ENCODE results near the gene ABHD4. TPM values are rescaled to one million over a fixed set of nuclear protein-coding genes. Genes with fewer than 3 reads are reported as not detected.

Gene ABHD4
- 10 to 100 TPM; 25.3 to 40.1 TPM for total RNA-seq

GRCh38 chr14:22598099-22598895 lies at the start of gene ABHD4:
Gene ABHD4 (plus strand): TSS chr14:22598300. CDS start chr14:22598307, 7 bp downstream.
- H3K27ac ChIP-seq = peak within 1 kb of the TSS; percentile 82 to 91
- H3K9me3 ChIP-seq = no peaks in the 10 kb centered on the region
- peaks cover 19% of the 10 kb centered on the region for H3K36me3 ChIP-seq
- no peaks in the 10 kb centered on the region for H3K27me3 ChIP-seq (replicated peaks; ENCODE audit: insufficient read depth)
- TF ChIP-seq CTCF (IDR thresholded peaks at IDR 0.05) = no peak
- peak; percentile 33 for DNase-seq (ENCODE audit: low spot score)
- peak; percentile 79 for ATAC-seq (ENCODE audit: insufficient number of reproducible peaks, low FRiP score, low read depth)
- H3K4me3 ChIP-seq = peak within 1 kb of the TSS; percentile 88
- peaks cover 13 to 26% of the 10 kb centered on the region in 2 donors for H3K4me1 ChIP-seq (ENCODE audit: control insufficient read depth in 1 of 2, low read depth in 2 of 2)

GRCh38 chr14:22549324-22549962 lies 48.7 kb upstream of the ABHD4 start:
- DNase-seq (ENCODE audit: low spot score) (no peak), ATAC-seq (ENCODE audit: insufficient number of reproducible peaks, low FRiP score, low read depth) (no peak)
- no peaks in the 10 kb centered on the region for H3K27me3 ChIP-seq (replicated peaks; ENCODE audit: insufficient read depth)
- no peak overlapping the region for H3K27ac ChIP-seq
- H3K9me3 ChIP-seq = no peaks in the 10 kb centered on the region
- peaks cover 0 to 14% of the 10 kb centered on the region in 2 donors for H3K4me1 ChIP-seq (ENCODE audit: control insufficient read depth in 1 of 2, low read depth in 2 of 2)
- TF ChIP-seq CTCF (IDR thresholded peaks at IDR 0.05) = no peak
- no peak overlapping the region for H3K4me3 ChIP-seq
- no peaks in the 10 kb centered on the region for H3K36me3 ChIP-seq

GRCh38 chr14:22549981-22550673 lies 48.0 kb upstream of the ABHD4 start:
- Histone ChIP-seq H3K9me3 (no peaks in the 10 kb centered on the region), H3K4me1 (ENCODE audit: control insufficient read depth in 1 of 2, low read depth in 2 of 2) (peaks cover 0 to 14% of the 10 kb centered on the region in 2 donors), H3K4me3 (no peak overlapping the region), H3K36me3 (no peaks in the 10 kb centered on the region), H3K27ac (no peak overlapping the region), H3K27me3 (replicated peaks; ENCODE audit: insufficient read depth) (no peaks in the 10 kb centered on the region)
- ATAC-seq (ENCODE audit: insufficient number of reproducible peaks, low FRiP score, low read depth) = no peak
- no peak for TF ChIP-seq CTCF (IDR thresholded peaks at IDR 0.05)
- DNase-seq (ENCODE audit: low spot score) = no peak

GRCh38 chr14:22551605-22551997 lies 46.5 kb upstream of the ABHD4 start:
- no peaks in the 10 kb centered on the region for H3K9me3 ChIP-seq
- H3K4me3 ChIP-seq = no peak overlapping the region
- peaks cover 0 to 9% of the 10 kb centered on the region in 2 donors for H3K4me1 ChIP-seq (ENCODE audit: control insufficient read depth in 1 of 2, low read depth in 2 of 2)
- H3K27me3 ChIP-seq (replicated peaks; ENCODE audit: insufficient read depth) = no peaks in the 10 kb centered on the region
- no peak overlapping the region for H3K27ac ChIP-seq
- DNase-seq (ENCODE audit: low spot score) (no peak), ATAC-seq (ENCODE audit: insufficient number of reproducible peaks, low FRiP score, low read depth) (no peak)
- no peaks in the 10 kb centered on the region for H3K36me3 ChIP-seq
- TF ChIP-seq CTCF (IDR thresholded peaks at IDR 0.05) = no peak
